Progenitor cell of endocrine pancreas (in vitro differentiated cells): ENCODE data around the gene DIP2C. TPM values are rescaled to one million over a fixed set of nuclear protein-coding genes. Genes with fewer than 3 reads are reported as not detected.

Source experiments
- DNase-seq: peaks from one replicate; pipeline ENCODE4 v3.0.0; 2021; ENCODE audit warnings: low spot score; ENCODE audit not compliant: unreplicated experiment
- H3K27ac Mint-ChIP-seq: 2 replicates; pipeline ENCODE4 v1.8.0; 2021; ENCODE audit warnings: mild to moderate bottlenecking, moderate library complexity, mixed read lengths
- H3K27me3 Mint-ChIP-seq: 2 replicates; pipeline ENCODE4 v1.8.0; 2021; ENCODE audit warnings: mixed read lengths
- H3K36me3 Mint-ChIP-seq: 2 replicates; pipeline ENCODE4 v1.8.0; 2022; ENCODE audit warnings: mixed read lengths; ENCODE audit not compliant: insufficient read depth
- H3K4me1 Mint-ChIP-seq: 2 replicates; pipeline ENCODE4 v1.8.0; 2021; ENCODE audit warnings: low read depth, mixed read lengths
- H3K4me3 Mint-ChIP-seq: 2 replicates; pipeline ENCODE4 v1.8.0; 2021; ENCODE audit warnings: low read depth, mild to moderate bottlenecking, moderate library complexity, mixed read lengths
- H3K9me3 Mint-ChIP-seq: 2 replicates; pipeline ENCODE4 v1.8.0; 2021; ENCODE audit warnings: low read depth, mixed read lengths
- CTCF ChIP-seq: fragments of 200-600 bp; sonication (generic); IDR thresholded peaks from one replicate; pipeline ENCODE4 v1.5.0; 2021; ENCODE audit warnings: antibody characterized with exemption, mild to moderate bottlenecking; ENCODE audit not compliant: unreplicated experiment
- total RNA-seq: library from RNA; stranded (reverse); gene quantifications from 2 replicates; pipeline ENCODE4 v1.2.1, GENCODE V29; 2021

The DIP2C gene
- total RNA-seq, 1 donor from 2014 or later = 27.2 TPM

- Mint-ChIP-seq H3K4me3 (no peak overlapping the region), H3K27ac (no peak overlapping the region), H3K4me1 (no peaks in the 10 kb centered on the region), H3K27me3 (no peaks in the 10 kb centered on the region), H3K36me3 (peaks cover 18% of the 10 kb centered on the region), H3K9me3 (peaks cover 8% of the 10 kb centered on the region)
- TF ChIP-seq CTCF = no peak
- DNase-seq = no peak
Measured at GRCh38 chr10:475709-476454, 213.6 kb downstream of the DIP2C start.

- H3K27ac Mint-ChIP-seq = no peak overlapping the region
- TF ChIP-seq CTCF = no peak
- H3K27me3 Mint-ChIP-seq = no peaks in the 10 kb centered on the region
- H3K4me1 Mint-ChIP-seq = no peaks in the 10 kb centered on the region
- H3K36me3 Mint-ChIP-seq = peaks cover 25% of the 10 kb centered on the region
- no peak for DNase-seq
- H3K9me3 Mint-ChIP-seq = peaks cover 8% of the 10 kb centered on the region
- no peak overlapping the region for H3K4me3 Mint-ChIP-seq
Measured at GRCh38 chr10:474946-475345, 214.5 kb downstream of the DIP2C start.

- peaks cover 8% of the 10 kb centered on the region for H3K9me3 Mint-ChIP-seq
- H3K4me1 Mint-ChIP-seq = no peaks in the 10 kb centered on the region
- no peak for TF ChIP-seq CTCF
- no peak overlapping the region for H3K4me3 Mint-ChIP-seq
- DNase-seq = no peak
- no peaks in the 10 kb centered on the region for H3K27me3 Mint-ChIP-seq
- no peak overlapping the region for H3K27ac Mint-ChIP-seq
- peaks cover 29% of the 10 kb centered on the region for H3K36me3 Mint-ChIP-seq
Measured at GRCh38 chr10:474406-474805, 215.1 kb downstream of the DIP2C start.

- Mint-ChIP-seq H3K4me1 (no peaks in the 10 kb centered on the region), H3K4me3 (no peak overlapping the region), H3K9me3 (no peaks in the 10 kb centered on the region), H3K36me3 (peaks cover 40% of the 10 kb centered on the region), H3K27me3 (no peaks in the 10 kb centered on the region), H3K27ac (no peak overlapping the region)
- no peak for DNase-seq
- no peak for TF ChIP-seq CTCF
Measured at GRCh38 chr10:472241-472910, 217.1 kb downstream of the DIP2C start.

GRCh38 chr10:470339-471003 lies 219.0 kb downstream of the DIP2C start:
- peaks cover 38% of the 10 kb centered on the region for H3K36me3 Mint-ChIP-seq
- no peaks in the 10 kb centered on the region for H3K4me1 Mint-ChIP-seq
- DNase-seq = no peak
- H3K27ac Mint-ChIP-seq = no peak overlapping the region
- no peaks in the 10 kb centered on the region for H3K9me3 Mint-ChIP-seq
- no peaks in the 10 kb centered on the region for H3K27me3 Mint-ChIP-seq
- H3K4me3 Mint-ChIP-seq = no peak overlapping the region
- TF ChIP-seq CTCF = no peak
